Amygdala (tissue), 56 donors: ENCODE results near the gene GOLGA7B.

Experiments
- DNase-seq, 56 donors: peaks; one replicate each; lab custom pipeline; 2025; lab: John Stamatoyannopoulos, UW

GOLGA7B gene

DNA sequence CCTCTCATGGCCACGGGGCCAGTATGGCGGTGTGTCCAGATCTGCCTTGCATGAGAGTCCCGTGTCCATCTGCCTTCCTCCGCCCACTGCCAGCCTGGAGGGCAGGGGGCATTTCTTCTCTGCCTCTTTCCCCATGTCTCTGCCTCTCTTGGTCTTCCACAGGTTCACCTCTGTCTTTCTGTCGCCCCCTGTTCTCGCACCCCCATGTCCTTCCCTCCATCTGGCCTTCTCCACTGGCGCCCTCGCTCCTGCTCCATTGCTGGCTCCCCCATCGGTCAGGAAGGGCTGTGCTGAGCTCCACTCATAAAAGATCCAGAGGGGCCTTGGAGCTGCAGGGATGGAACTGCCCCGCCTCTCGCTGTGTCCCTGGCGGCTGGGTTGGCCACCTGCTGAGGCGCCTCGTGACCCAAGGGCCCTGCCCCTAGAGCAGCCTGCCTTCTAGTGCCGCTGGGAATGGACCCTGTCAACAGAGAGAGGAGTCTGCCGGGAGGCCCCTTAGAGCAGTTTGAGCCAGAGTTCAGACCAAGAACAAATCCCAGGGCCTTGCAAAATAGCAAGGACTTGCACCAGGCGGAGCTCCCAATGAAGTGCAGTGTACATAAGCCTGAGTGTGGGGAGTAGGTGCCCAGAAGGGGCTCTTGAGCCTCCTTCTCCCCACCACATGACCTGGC is 42.0 kb downstream of the GOLGA7B start:
- no peak for DNase-seq

DNA sequence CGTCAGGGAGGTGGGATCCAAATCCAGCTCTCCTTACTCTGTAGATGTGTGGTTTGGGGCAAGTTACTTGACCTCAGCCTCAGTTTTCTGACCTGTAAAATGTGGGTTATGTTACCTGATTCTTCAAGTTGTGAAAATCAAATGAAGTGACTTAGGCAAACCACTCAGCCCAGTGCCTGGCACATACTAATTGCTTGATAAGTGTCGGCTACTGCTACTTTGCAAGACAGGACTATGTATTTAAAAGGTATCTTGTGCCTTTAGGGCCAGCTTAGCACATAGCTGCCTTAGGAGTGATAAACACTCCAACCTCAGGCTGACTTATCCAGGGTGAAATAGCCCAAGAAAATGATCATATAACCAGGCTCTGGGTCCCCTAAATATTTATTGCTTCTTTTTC is 42.9 kb downstream of the GOLGA7B start:
- DNase-seq, result no peak

DNA sequence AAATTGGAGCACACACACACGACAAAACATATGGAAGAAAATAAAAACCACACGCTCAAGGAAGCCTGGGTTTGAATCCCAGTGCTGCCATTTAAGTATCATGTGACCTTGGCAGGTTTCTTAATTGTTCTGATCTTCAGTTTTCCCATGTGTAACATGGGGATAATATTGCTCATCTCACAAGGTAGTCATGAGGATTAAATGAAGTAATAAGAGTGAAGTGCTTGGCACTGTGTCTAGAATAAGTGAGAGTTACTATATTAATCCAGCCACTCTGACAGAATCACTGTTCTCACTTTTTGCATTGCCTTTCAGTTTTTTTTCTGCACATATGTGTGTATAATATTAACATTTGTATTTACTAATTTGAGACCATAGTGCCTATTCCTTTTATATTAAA is 43.3 kb downstream of the GOLGA7B start:
- DNase-seq, result no peak

DNA sequence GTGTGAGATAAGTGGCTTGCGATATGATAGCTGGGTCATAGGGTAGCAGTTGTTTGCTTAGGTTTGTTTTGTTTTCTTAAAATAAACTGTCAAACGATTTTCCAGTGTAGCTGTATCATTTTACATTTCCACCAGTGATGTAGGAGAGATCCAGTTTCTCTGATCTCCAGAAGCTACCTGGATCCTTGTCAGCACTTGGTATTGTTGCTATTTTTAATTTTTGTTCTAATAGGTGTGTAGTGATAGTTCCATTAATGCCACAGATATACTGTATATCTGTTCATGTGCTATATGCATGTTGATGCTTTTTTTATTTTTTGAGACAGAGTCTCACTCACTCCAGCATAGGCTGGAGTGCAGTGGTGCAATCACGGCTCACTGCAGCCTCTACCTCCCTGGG is 44.4 kb downstream of the GOLGA7B start:
- DNase-seq, result no peak

DNA sequence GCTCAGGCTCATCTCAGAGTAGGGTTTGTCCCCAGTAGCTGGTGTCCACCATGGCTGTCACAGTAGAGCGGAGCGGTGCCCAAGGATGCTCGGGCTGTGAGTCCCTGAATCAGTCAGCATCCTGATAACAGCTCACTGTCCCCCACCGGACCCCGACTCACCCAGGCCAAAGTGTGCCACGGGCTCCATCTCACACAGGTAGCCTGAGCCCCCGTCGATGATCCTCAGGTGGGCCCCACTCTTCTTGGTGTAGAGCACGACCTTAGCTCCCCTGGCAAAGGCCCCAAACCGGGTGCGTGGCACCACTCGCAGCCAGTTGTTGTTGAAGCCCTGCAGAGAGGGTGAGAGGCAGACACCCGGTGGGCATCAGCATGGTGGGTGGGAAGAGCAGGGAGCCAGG is 45.4 kb downstream of the GOLGA7B start:
- no peak for DNase-seq

DNA sequence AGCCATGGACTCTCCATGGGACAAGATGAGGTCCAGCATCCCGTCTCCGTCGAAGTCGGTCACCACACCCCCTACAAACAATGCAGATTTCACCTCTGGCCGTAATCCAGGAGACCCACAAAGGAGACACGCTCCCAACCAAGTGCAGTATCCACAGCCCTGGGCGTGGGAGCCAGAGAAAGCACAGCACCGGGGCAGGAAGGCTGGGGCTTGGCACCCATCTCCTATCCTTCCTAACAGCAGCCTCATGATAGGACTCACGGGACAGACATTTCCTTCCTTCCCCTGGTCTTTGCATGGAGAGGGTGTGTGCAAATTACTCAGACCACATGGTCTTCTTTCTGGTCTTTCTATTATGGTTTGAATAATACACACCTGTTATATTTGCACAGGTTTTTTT is 46.3 kb downstream of the GOLGA7B start:
- DNase-seq, result no peak

DNA sequence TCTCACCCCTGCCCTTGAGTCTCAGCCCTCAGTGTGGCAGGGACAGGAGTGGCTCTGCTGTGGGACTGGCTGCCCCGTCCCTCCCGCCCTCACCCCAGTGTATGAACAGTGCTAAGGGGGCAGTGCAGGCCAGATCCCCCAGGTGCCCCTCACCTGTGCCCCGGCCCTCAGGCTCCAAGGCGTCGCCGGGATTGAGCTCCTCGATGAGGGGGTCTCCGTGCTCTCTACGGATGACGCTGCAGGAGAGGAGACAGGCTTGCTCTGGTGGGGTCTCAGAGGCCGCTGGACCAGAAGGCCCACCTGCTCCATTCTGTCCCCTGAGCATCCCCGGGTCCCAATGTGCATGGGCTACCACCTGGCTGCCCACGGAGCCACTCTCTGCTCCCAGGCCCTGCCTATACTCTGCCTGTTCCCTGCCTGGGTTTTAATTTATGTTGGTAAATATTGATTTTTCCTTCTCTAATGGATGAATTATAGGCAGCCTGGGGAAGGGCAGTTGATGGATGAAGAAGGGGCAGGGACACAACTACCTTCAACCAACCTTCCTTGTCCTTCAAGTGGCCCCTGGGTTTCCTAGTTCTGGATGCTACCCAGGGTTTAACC is 47.2 kb downstream of the GOLGA7B start:
- DNase-seq, result no peak

DNA sequence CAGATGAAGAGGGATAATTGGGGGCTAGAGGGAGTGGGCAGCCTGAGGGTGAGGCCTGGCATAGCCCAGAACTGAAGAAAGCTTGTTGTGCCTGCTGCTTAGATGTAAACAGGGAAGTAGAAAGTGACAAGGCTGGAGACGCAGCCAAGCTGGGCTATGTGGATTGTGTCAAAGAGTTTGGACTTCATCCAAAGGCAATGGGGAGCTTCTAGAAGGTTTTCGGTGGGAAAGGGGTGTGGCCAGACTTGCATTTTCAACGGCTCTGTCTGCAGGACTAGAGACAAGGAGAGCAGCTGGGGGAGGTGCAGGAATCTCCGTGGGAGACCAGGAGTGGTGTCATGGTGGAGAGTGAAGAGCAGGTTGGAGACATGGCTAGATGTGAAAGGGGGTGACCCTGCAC is 48.8 kb downstream of the GOLGA7B start:
- DNase-seq, result no peak

DNA sequence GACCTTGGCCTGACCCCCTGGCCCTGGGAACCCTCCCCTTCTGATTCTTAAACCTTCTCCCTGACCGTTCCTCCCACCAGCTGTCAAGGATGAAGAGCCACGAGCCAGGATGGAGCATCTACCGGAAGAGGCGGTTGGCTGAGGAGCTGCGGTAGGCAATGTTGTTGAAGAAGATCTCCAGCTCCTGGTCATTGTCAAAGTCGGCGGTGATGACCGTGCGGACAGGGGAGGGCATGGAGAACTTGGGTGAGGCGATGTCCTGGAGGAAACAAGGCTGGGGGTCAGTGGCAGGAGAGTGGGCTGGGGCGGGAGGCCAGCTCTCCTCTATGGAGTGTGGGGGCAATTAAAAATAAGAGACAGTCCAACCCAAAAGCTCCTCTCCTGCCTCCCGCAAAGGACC is 51.7 kb downstream of the GOLGA7B start:
- no peak for DNase-seq

DNA sequence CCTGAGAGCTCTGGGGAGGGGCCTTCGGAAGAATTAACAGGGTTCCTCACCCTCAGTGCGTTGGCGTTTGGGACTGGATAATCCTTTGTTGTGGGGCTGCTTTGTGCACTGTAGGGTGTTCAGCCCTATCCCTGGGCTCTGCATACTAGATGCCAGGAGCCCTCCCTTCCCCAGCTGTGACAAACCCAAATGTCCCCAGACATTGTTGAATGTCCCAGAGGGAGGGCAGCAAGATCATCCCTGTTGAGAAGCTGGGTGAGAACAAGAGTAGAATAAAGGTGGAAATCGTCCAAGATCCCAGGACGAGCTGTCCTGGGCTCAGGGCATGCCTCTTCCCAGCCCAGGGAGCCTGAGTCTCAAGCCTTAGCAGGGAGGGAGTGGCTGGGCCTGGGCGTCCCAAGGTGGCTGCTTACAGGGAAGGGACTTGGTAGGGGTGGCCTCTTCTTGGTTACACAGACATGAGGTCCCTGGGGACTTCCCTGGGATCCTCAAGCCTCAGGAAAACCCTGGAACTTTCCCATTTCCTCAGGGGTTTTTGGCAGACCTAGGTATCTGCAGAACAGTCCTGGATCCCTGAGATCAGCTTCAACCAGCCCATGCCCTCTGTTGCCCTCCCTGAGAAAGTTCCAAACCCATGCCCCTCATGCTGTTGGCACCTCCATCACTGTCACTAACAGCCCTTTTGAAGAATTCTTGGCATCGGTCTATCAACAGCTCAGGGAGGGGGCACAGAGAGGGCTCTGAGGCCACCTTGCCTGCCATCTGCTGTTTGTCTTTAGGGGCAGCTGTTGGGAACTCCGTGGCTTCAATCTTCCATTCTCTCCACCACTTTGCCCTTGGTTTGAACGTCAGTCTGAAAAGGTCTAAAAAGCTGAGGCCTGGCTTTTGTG is 53.7 kb downstream of the GOLGA7B start:
- no peak for DNase-seq

DNA sequence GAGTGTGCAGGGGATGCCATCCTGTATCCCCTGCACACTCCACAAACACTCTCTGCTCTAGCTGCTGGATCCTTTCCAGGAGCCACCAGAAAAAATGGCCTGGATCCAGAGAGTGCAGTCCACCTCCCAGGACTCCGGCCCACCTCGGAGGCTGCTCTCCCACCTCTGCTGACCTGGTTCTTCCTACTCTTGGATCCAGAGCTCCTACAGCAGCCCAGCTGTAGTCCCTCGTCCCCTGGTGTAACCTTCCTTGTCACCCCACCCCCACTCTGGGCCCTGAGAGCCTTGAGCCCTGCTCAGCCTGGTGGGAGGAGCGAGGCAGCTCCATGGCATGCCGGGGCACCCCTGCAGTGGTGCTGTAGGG is 54.4 kb downstream of the GOLGA7B start:
- no peak for DNase-seq

DNA sequence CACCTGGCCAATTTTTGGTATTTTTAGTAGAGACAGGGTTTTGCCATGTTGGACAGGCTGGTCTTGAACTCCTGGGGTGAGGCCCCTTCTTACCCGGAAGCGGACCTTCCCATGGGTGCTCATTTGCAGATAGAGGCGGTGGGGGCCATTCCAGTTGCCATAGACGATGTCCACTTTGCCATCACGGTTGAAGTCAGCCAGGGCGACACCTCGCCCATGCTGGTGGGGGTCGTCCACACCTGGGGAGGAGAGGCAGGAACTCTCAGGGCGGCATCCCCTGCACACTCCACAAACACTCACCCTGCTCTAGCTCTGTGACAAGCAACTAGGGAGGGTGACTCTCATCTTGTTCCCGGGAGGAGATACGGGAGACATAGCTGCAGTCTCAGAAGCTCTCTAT is 54.9 kb downstream of the GOLGA7B start:
- DNase-seq, result no peak

DNA sequence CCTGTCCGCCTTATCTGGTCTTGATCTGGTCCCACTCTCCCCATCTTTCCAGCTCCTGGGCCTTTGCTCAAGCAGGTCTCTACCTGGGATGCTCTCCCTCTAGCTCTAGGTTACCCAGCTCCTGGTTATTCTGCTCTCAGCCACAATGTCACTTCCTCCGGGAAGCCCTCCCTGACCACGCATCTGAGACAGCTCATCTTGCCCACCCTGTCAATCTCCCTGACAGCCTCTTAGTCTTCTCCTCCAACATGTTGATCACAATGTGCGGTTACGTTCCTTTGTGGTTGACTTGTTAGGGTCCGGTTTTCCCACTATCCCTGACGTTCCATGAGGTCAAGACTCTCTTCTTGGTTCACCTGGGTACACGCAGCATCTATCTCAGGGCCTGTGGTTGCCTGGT is 55.6 kb downstream of the GOLGA7B start:
- DNase-seq, result no peak

DNA sequence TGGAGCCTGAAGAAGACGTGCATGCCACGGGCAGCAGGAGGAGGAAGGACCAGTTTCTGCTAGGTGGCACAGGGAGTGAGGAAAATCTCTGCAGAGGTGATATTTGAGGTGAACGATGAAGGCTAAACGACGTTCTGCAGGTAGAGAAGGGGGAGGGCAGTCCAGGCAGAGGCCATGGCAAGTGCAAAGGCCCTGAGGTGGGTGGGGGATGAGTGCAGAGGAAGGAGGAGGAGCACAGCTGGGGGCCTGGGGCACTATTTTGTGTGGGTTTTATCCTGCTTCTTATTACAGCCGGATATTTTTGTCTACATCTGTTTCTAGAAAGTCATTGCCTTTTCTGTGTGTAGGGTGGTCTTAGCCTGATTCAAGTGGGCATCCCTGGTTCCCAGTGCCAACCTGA is 57.6 kb downstream of the GOLGA7B start:
- DNase-seq, result no peak

DNA sequence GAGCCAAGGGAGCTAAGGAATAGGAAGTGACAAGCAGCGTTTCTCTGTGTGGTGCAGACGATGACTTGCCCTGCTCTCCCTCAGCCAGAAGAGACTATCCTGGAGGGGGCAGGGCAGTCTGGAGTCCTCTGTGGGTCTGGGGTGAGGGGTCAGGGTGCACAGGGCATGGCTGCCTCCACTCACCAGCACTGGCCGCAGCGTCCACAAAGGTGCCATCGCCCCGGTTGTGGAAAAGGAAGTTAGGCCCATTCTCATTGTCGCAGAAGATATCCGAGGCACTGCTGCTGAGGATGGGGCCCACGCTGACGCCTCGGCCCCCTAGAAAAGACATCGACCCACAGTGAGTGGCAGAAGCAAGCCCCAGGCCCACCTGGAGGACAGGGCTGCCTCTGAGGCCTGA is 58.2 kb downstream of the GOLGA7B start:
- DNase-seq, result no peak

DNA sequence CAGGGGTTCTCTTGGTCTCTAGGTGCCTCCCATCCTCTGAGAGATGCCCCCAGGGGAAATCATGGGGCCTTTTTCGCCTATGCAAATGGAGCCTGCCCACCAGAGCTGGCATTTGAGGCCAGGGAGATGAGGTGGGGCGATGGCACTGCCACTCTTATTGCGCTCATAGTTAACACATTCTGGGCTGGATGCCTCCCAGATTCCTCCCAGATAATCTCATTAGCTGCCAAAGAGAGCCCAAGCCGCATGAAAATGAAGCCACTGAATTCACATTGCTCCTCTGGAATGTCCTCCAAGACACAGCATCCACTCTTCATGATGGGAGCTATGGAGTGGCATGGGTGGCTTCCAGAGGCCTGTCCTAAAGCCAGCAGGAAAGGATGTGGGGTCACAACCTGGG is 61.0 kb downstream of the GOLGA7B start:
- no peak for DNase-seq

DNA sequence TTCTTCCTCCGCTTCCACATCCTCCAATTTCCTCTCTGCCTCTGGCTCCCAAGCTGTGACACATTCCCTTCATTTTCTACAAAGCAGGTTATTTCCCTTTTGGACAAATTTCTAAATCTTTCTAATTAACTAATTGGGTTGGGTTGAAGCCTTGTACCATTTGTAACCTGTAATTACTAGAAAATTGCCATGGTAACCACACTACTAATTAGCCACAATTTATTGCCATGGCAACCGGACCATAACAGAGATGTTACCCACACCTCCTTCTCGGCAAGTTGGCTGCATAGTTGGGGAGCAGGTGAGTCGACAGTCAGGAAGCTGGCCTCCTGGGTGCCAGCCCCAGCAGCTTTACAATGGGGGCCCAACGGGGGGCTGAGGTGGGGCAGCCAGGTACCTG is 61.6 kb downstream of the GOLGA7B start:
- peak in 1 of 56 donors; percentile 8 for DNase-seq

DNA sequence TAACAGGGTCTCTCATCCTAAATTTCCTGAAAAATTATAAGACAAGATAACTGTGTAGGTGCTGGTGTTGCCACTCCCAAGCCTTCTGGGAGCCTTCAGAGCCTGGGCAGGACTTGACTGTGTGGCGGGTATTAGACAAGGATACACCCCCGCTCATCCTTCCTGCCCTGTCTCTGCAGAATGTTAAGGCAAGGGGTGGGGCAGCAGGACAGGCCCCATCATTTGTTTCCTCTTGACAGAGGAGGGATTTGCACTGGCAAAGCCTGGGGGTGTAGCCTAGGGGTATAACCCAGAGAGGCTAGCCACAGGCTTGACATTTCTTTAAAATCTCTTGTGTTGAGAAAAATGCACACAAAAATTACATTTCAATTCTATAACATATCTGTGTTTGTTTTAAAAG is 63.5 kb downstream of the GOLGA7B start:
- DNase-seq, result no peak

DNA sequence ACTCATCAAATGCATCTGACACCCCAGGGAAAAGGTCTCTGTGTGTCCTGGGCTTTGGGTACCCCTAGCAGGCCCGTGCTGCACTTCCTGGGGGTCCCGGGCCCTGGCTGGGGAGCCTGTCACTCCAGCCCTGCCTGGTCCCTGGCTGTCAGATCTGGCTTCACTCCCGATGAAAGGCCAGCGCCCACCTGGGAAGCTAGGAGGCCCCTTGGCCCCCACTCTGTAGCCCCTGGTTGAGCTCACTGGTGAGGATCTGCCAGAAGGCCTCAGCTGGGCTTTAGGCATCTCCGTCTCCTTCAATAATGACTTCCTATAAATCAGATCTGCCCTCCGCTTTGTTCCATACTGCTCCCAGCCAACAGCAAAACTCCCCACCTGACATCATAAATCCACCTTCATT is 64.0 kb downstream of the GOLGA7B start:
- no peak for DNase-seq

DNA sequence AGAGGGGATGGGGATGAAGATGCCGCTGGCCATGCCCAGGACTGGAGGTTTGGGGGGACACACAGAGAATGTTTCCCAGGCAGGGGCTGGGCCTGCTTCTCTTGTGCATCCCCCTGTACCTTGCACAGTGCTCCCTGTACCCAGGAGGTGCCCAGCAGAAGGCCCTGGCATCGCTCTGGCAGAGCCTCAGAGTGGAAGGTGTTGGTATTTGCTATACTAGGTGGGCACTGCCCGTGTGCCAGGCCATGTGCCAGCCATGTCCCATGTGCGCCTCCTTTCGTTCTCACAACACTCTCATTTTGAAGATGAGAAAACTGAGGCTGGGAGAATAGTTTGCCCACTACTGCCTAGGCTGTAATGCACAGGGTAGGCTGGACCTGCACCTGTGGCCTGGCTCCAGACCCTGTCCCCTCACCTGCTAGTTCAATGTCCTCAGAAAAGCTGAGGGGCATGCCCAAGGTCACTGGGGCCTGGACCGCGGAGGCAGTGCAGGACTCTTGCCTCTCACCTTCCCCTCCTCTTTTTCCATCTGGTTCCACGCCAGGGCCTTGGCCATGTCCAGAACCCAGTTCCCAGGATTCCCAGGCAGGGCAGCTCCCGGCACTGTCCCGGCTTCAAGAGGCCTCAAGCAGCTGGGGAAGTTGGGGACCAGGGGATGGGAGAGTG is 64.7 kb downstream of the GOLGA7B start:
- DNase-seq, result no peak

DNA sequence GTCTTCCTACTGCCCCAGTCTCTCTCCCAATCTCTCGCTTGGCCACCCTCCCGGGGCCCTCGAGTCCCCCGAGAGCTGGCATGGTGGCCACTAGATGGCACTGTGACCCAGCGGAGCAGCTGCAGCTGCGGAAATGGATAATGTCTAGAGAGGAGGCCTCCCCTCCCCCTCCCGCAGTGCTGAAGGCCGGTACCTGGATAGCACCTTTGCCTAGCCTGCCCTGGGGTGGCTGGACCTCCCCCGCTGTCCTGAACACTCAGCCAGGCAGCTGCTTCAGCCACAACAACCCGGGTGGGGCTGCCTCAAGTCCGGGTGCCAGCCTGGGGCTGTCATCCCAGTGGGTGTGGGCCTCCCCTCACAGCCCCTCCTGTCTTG is 65.2 kb downstream of the GOLGA7B start:
- DNase-seq, result peak in 53 of 56 donors; percentile 10 to 84 (median 62)
